Thoracic aorta (tissue), 2 donors: ENCODE data around the gene RFXANK. TPM values are rescaled to one million over a fixed set of nuclear protein-coding genes. Genes with fewer than 3 reads are reported as not detected.

ENCODE experiments used
- ATAC-seq: fragments of 150-250 bp; one replicate; pipeline ENCODE4 v1.8.0; 2017; ENCODE audit warnings: low read depth; ENCODE audit not compliant: insufficient number of reproducible peaks, low FRiP score
- DNase-seq: peaks from one replicate; pipeline ENCODE4 v3.0.0-alpha.2; 2020; ENCODE audit warnings: low spot score
- H3K27ac ChIP-seq, 2 donors: fragments of 200-600 bp; sonication (generic); 1 replicate in 1 of 2; 2 replicates in 1 of 2; pipeline ENCODE4 v1.5.1; 2016; ENCODE audit warnings: mild to moderate bottlenecking in 2 of 2, moderate library complexity in 2 of 2
- H3K27me3 ChIP-seq: fragments of 200-600 bp; sonication (generic); replicated peaks from 2 replicates; pipeline ENCODE4 v1.6.0; 2016; ENCODE audit warnings: mild to moderate bottlenecking; ENCODE audit not compliant: insufficient read depth
- H3K36me3 ChIP-seq: fragments of 200-600 bp; sonication (generic); one replicate; pipeline ENCODE4 v1.5.1; 2016
- H3K4me1 ChIP-seq, 2 donors: fragments of 200-600 bp; sonication (generic); 1 replicate in 1 of 2; 2 replicates in 1 of 2; pipeline versions ENCODE4 v1.5.1 to v1.6.0; 2016; ENCODE audit warnings: low read depth in 2 of 2, mild to moderate bottlenecking in 1 of 2; ENCODE audit not compliant: control insufficient read depth in 1 of 2
- H3K4me3 ChIP-seq: fragments of 200-600 bp; sonication (generic); 2 replicates; pipeline ENCODE4 v1.5.1; 2016; ENCODE audit warnings: mild to moderate bottlenecking
- H3K9me3 ChIP-seq: fragments of 200-600 bp; sonication (generic); 2 replicates; pipeline ENCODE4 v1.5.1; 2016
- total RNA-seq, 2 donors: library from RNA; depleted of rRNA; stranded (reverse); fragments of >200 nt; gene quantifications; one replicate each; pipeline versions ENCODE4 v1.1.0 to v1.2.3, GENCODE V29; 2016
- TF ChIP-seq, protein P1 (sequence below): fragments of 200-600 bp; sonication (generic); IDR thresholded peaks from one replicate; pipeline ENCODE4 v1.5.1; 2019; ENCODE audit warnings: antibody characterized with exemption

The RFXANK gene
- total RNA-seq, 2 donors from 2014 or later: 17.6 to 23.2 TPM

- DNase-seq: no peak
- Histone ChIP-seq H3K27me3 (no peaks in the 10 kb centered on the region), H3K36me3 (no peaks in the 10 kb centered on the region), H3K4me3 (no peak overlapping the region), H3K9me3 (no peaks in the 10 kb centered on the region), H3K27ac (no peak overlapping the region), H3K4me1 (peaks cover 0 to 9% of the 10 kb centered on the region in 2 donors)
- TF ChIP-seq, protein P1, sequence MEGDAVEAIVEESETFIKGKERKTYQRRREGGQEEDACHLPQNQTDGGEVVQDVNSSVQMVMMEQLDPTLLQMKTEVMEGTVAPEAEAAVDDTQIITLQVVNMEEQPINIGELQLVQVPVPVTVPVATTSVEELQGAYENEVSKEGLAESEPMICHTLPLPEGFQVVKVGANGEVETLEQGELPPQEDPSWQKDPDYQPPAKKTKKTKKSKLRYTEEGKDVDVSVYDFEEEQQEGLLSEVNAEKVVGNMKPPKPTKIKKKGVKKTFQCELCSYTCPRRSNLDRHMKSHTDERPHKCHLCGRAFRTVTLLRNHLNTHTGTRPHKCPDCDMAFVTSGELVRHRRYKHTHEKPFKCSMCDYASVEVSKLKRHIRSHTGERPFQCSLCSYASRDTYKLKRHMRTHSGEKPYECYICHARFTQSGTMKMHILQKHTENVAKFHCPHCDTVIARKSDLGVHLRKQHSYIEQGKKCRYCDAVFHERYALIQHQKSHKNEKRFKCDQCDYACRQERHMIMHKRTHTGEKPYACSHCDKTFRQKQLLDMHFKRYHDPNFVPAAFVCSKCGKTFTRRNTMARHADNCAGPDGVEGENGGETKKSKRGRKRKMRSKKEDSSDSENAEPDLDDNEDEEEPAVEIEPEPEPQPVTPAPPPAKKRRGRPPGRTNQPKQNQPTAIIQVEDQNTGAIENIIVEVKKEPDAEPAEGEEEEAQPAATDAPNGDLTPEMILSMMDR: no peak
- ATAC-seq: no peak
Observed at GRCh38 chr19:19205416-19206410, 13.7 kb downstream of the RFXANK start.

DNA sequence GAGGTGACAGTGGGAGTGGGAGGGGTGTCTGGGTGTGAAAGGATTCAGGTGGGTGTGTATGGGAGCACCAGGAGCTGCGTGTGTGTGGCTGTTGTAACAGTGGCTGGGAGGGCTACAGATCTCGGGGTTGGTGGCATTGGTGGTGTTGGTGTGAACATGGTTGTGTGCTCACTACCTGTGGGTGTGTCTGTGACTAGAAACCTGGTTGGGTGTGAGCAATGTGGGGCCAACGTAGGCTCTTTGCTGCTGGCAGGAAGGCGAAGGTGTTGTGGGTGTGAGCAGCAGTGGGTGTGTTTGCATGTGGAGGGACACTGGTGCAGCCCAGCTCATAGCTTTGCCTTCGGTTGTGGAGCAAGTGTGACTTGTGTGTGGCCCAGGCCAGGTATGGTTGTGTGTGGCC, 14.9 kb downstream of the RFXANK start:
- DNase-seq: no peak
- no peaks in the 10 kb centered on the region for H3K9me3 ChIP-seq
- ATAC-seq: no peak
- no peaks in the 10 kb centered on the region for H3K27me3 ChIP-seq
- no peak overlapping the region for H3K27ac ChIP-seq
- TF ChIP-seq, protein P1: no peak
- peaks cover 0 to 9% of the 10 kb centered on the region in 2 donors for H3K4me1 ChIP-seq
- H3K4me3 ChIP-seq: no peak overlapping the region
- H3K36me3 ChIP-seq: no peaks in the 10 kb centered on the region

GRCh38 chr19:19207637-19208572, 15.8 kb downstream of the RFXANK start:
- Histone ChIP-seq H3K27ac (no peak overlapping the region), H3K4me1 (peaks cover 0 to under 1% of the 10 kb centered on the region in 2 donors), H3K9me3 (no peaks in the 10 kb centered on the region), H3K27me3 (peaks cover 5% of the 10 kb centered on the region), H3K4me3 (no peak overlapping the region), H3K36me3 (no peaks in the 10 kb centered on the region)
- ATAC-seq (no peak), DNase-seq (no peak)
- TF ChIP-seq, protein P1: no peak

DNA sequence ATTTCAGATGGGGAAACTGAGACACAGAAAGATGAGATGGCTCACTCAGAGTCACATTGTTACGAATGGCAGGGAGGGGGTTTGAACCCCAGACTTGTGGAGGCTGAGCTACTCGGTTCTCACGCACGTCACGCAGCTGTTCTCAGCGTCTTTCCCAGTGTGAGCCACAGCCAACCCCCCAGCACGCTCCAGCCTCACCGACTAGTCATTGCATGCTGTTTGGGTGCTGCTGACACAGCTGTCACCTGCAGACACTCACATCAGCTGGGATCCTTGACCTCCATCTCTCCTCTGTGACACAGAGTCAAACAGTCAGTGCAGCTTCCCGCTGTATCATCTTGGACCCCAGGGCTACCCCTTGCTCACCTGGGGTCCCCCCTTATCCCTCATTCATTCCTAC, 17.3 kb downstream of the RFXANK start:
- Histone ChIP-seq H3K4me3 (no peak overlapping the region), H3K4me1 (no peaks in the 10 kb centered on the region), H3K36me3 (no peaks in the 10 kb centered on the region), H3K27me3 (peaks cover 5% of the 10 kb centered on the region), H3K27ac (no peak overlapping the region), H3K9me3 (no peaks in the 10 kb centered on the region)
- DNase-seq: no peak
- ATAC-seq: no peak
- TF ChIP-seq, protein P1: no peak
